Activated CD4-positive, alpha-beta T cell treated with anti-CD3 and anti-CD28 coated beads, Interleukin-10, Interleukin-2, amounts not matched to agents 100 ng/mL and 50 ng/mL, durations not matched to agents 16 hours and 8 hours (primary cell): ENCODE results near the gene APCDD1.

Experiments
- DNase-seq: peaks from one replicate; pipeline ENCODE4 v3.0.0-alpha.2; 2020

The APCDD1 gene

DNA sequence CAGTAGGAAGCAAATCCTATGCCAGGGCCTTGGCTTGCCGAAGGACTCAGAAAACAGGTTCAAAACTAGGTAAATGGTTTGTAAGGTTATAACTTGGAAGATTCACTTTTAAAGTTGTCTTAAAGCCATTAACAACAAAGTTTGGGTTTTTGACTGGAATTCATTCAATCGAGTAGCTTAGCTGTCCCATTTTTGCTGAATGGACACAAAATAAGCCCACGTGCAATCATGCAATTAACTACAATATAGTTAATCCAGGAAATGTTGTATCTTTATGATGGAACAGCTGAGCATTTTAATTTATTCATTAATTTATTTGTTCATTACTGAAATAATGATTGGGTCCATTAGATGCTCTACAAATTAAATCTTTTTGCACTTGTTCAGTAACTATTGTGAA lies 18.3 kb upstream of the APCDD1 start:
- no peak for DNase-seq

DNA sequence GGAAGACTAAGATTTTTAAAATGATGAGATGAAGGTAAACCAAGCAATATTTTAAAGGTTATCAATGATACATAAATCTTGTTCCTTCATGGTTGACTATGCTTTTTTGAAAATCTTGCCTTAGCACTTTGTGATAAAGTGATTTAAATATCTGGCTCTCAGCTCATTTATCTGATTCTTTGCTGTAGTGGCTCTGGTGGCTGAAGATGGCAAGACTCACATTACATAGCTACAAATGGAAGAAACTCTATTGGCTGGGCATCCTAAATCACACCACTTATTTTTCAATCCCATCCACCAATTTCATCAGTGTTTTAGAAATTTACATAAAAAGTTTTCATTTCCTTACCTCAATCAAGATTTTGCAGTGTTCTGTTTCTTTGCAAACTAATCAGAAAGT lies 16.6 kb upstream of the APCDD1 start:
- no peak for DNase-seq

- DNase-seq, result no peak
These were observed 14.5 kb upstream of the APCDD1 start for GRCh38 chr18:10439898-10440297.

DNA sequence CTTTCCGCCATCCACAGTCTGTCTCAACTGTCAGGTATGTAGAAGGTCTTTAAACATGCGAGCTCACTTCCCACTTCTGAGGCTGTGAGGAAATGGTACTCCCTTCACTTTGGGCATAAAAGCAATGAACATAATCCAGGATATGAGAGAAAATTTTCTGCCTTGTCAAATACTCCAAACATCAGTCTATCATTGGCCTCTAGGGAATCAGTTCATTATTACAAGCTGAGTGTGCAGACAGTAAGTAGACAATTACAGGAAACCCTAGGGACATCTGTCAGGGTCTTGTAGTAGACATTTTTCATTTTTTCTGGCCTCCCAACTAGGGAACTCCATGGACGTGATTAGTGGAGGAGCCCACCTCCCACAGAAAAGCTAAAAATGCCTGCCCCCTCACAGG lies 13.6 kb upstream of the APCDD1 start:
- no peak for DNase-seq

GRCh38 chr18:10441472-10441871 lies 13.0 kb upstream of the APCDD1 start:
- no peak for DNase-seq

DNA sequence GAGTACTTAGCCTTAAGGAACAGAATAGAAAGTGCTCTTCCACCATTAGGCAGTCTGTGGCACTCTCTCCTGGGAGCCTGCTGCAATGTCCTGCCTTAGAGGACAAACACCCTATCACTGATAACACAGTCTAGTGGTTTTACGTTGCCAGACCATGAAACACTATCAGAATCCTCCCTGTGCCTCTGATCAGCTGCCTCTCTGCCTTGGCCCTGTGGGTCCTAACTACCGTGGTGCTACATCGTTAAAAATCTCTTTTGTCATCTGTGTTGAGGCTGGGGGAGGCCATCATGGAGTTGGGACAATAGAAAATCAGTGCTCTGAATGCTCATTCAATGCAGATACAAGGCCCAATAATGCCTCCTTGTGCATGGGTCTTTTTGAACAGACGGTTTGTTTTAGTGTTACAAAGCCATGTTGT lies 11.9 kb upstream of the APCDD1 start:
- no peak for DNase-seq

GRCh38 chr18:10443001-10443400 lies 11.4 kb upstream of the APCDD1 start:
- no peak for DNase-seq

- no peak for DNase-seq
These were observed 10.0 kb upstream of the APCDD1 start for GRCh38 chr18:10444314-10445006.

DNA sequence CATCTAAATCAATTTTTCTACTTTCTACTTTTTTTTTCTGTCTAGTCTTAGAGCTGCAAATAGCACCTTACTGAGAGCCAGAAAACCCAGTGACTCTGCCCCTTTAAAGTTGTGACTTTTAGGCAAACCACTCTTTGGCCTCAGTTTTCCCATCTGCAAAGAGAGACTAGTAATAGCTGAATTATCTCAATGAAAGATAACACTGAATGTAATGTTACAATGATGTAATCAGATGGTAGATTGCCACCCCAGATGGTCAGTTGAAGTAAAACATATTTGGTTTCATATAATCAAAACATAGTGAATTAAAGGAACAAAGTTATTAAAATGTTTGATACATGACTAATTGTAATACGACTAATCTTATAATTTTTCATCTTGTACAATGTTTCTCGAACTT lies 5.0 kb upstream of the APCDD1 start:
- DNase-seq, result no peak

DNA sequence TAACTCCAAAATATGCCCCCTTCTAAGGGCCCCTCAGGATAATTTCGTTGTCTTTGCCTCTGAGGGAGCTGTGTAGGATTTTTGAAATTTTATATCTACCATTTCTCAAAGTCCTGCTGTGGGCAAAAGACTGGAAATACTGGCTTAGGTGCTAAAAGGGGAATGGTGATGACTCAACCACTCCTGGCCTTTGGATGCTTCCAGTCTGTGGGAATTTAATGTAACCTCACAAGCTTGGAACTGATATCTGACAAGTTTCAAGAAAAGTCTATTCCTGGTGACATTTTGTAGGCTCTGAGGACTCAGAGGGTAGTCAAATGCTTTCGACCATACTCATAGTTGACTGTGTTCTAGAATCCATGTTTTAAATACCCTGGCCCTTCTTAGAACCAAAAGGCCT lies 3.4 kb upstream of the APCDD1 start:
- no peak for DNase-seq

GRCh38 chr18:10453261-10453805 lies 1.1 kb upstream of the APCDD1 start:
- no peak for DNase-seq

DNA sequence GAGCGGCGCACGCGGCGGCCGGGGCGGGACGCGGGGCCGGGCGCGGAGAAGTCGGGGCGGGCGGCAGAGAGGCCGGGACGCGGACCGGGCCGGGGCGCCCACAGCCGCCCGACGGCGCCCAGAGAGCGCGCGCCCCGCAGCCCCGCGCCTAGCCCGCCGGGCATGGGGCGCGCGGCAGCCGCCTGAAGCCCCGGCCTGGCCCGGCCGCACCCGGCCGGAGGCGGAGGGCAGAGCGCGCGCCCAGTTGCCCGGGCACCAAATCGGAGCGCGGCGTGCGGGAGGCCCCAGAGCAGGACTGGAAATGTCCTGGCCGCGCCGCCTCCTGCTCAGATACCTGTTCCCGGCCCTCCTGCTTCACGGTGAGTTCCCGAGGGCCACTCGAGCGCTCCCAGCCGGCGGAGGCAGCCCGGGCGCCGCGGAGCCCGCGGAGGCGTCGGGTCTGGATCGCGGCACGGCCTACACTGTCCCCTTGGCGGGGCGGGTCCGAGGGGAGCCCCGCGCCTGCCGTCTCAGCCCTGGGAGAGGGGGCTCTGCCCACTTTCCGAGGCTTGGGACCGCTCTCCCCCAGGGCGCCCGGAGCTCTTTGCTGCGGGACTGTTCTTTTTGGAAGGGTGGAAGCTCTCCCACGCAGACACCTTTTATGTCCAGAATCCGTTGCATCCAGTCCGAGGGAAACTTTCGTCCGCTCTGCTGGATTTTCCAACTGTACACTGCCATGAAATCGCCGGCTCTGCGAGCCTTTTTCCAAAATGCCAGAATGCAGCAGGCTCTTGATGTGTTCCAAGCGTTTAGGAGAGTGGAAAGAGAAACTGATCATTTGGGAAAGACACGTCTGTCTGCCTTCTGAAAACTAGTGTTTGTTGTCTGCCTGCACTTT lies 484 bp downstream of the APCDD1 start:
- no peak for DNase-seq

- no peak for DNase-seq
These were observed 1.5 kb downstream of the APCDD1 start for GRCh38 chr18:10455726-10456453.

- DNase-seq, result no peak
These were observed 2.3 kb downstream of the APCDD1 start for GRCh38 chr18:10456718-10457117.

GRCh38 chr18:10457128-10457527 lies 2.7 kb downstream of the APCDD1 start:
- no peak for DNase-seq

- no peak for DNase-seq
These were observed 3.3 kb downstream of the APCDD1 start for GRCh38 chr18:10457767-10458166.

GRCh38 chr18:10458691-10459090 lies 4.3 kb downstream of the APCDD1 start:
- no peak for DNase-seq

GRCh38 chr18:10459587-10459986 lies 5.2 kb downstream of the APCDD1 start:
- no peak for DNase-seq

DNA sequence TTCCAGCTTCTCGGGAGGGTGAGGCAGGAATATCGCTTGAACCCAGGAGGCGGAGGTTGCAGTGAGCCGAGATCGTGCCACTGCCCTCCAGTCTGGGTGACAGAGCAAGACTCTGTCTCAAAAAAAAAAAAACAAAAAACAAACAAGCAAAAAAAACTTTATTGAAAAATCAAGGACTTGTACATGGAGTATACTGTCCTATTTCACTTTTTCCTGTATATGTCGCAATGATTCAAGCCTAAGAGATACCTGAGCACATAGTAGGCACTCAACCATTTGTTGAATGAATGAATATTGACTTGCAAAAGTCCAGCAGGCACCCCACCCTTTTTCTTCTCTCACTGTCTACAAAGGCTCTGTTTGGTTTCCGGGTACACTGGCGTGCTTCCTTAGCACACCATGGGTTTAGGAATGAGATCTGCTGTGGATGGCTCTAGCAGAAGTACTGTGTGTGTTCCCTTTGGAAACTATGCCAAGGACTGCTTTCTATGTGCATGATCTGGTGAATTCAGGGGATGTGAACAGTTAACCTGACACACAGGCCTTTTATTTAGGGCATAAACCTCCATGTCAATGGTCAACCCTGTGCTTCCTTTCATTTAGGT lies 6.1 kb downstream of the APCDD1 start:
- no peak for DNase-seq

DNA sequence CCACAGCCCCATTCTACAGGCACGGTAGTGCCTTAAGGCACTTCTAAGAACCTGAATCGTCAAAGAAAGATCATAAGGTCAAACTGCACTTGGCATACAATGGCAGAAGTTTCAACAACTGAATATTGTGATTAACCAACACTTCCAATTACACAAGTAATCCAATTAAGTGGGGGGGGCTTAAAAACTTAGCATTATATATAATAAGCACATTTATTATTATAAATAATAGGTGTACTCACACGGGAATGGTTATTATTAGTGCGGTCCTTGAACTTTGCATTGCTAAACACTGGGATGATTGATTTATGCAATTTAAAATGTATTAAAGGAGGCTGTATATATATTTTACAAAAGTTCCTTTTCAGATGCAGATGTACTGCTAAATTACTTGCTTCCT lies 7.6 kb downstream of the APCDD1 start:
- DNase-seq, result no peak

DNA sequence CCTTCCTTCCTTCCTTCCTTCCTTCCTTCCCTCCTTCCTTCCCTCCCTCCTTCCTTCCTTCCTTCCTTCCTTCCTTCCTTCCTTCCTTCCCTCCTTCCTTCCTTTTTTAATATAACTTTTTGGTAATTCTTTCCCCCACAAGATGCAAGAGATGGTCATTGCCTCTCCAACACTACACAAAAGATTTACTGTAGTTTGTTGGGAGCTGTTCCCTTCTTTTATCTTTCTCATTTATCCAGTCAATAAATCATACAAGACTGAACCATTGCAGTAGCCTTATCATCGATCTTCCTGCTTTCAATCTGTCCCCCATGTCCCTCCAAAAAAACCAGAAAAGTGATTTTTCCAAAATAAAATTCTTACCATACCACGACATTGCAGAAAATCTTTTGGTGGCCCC lies 8.2 kb downstream of the APCDD1 start:
- DNase-seq, result no peak

GRCh38 chr18:10463096-10463495 lies 8.7 kb downstream of the APCDD1 start:
- no peak for DNase-seq

- no peak for DNase-seq
These were observed 9.3 kb downstream of the APCDD1 start for GRCh38 chr18:10463741-10464140.
